ENCODE data around the gene SLC6A6. TPM values are rescaled to one million over a fixed set of nuclear protein-coding genes. Genes with fewer than 3 reads are reported as not detected.

Gene SLC6A6
- polyA plus RNA-seq (4.6 to 12.4 TPM (median 8.3 TPM) in 3 replicates), polyA minus RNA-seq (9.9 to 24.3 TPM (median 16.6 TPM) in 3 replicates)
- polyA plus RNA-seq (2011; ENCODE audit: low read depth) = 4.0 TPM
- polyA plus RNA-seq (2011; cell fraction: cytosol; rRNA removed) = 3.1 and 3.5 TPM in 2 replicates
- 18.1 and 18.8 TPM in 2 replicates for polyA plus RNA-seq (2011; cell fraction: nucleus; rRNA removed)
- polyA plus RNA-seq (2012; ENCODE audit: low replicate concordance) = 7.3 and 9.0 TPM in 2 replicates
- polyA minus RNA-seq (2011; cell fraction: cytosol; rRNA and poly(A)+ RNA removed) = 7.5 TPM
- polyA minus RNA-seq (2011; cell fraction: nucleus; rRNA and poly(A)+ RNA removed) = 14.5 and 19.1 TPM in 2 replicates

GRCh38 chr3:14402304-14402811 lies at the start of gene SLC6A6:
Gene SLC6A6, plus strand, starts transcription at chr3:14402606. Its CDS starts 41,029 bp downstream, at chr3:14443635.
- Histone ChIP-seq H3K9me1 (ENCODE audit: control insufficient read depth, extremely low read depth, insufficient read depth, low read length) (no peaks in the 10 kb centered on the region), H4K20me1 (ENCODE audit: control insufficient read depth, extremely low read depth, insufficient read depth, low read length) (peaks cover 4% of the 10 kb centered on the region), H3K9ac (ENCODE audit: control insufficient read depth, extremely low read depth, insufficient read depth, low read length) (peak within 1 kb of the TSS; percentile 86), H3K27ac (ENCODE audit: control insufficient read depth, insufficient read depth, low read length) (peak within 1 kb of the TSS; percentile 77), H3K4me3 (ENCODE audit: control insufficient read depth in 2 of 3, extremely low read depth in 1 of 3, insufficient read depth in 2 of 3, low read depth in 1 of 3, low read length in 3 of 3) (peak within 1 kb of the TSS; percentile 60 to 98 (median 79)), H3K9me3 (ENCODE audit: control insufficient read depth, low read depth, low read length) (no peaks in the 10 kb centered on the region), H3K4me1 (ENCODE audit: control insufficient read depth, extremely low read depth, insufficient read depth, low read length) (peaks cover 38% of the 10 kb centered on the region), H3K79me2 (ENCODE audit: control insufficient read depth, insufficient read depth, low read length) (peaks cover 38% of the 10 kb centered on the region), H3K27me3 (ENCODE audit: control insufficient read depth, extremely low read depth, insufficient read depth, low read length) (no peaks in the 10 kb centered on the region), H2AFZ (ENCODE audit: control insufficient read depth, low read length) (peak within 1 kb of the TSS; percentile 90), H3K4me2 (ENCODE audit: control insufficient read depth, extremely low read depth, insufficient read depth, low read depth, low read length) (peak within 1 kb of the TSS; percentile 100), H3K36me3 (ENCODE audit: control insufficient read depth in 2 of 2, extremely low read depth in 1 of 2, insufficient read depth in 2 of 2, low read length in 2 of 2) (peaks cover 0 to 3% of the 10 kb centered on the region in 2 experiments)
- no peak for FAIRE-seq
- TF ChIP-seq EZH2 (IDR thresholded peaks at IDR 0.05; ENCODE audit: low read length) (no peak), CTCF (optimal IDR thresholded peaks at IDR 0.05 in 1 of 3, IDR thresholded peaks at IDR 0.05 in 1 of 3, conservative IDR thresholded peaks at IDR 0.05 in 1 of 3; ENCODE audit: extremely low read depth in 1 of 3, insufficient read depth in 2 of 3, low read length in 3 of 3) (peak in 2 of 3 experiments; percentile 31 to 66)
- DNase-seq (ENCODE audit: low read depth, low spot score) = peak; percentile 89
- dilution Hi-C loops (cut with MboI; ENCODE audit: extremely low pct_ligation_motif_present, low sequenced_read_pairs) = no loop called here

- no peak overlapping the region for H3K9ac ChIP-seq (ENCODE audit: control insufficient read depth, extremely low read depth, insufficient read depth, low read length)
- no peak overlapping the region for H2AFZ ChIP-seq (ENCODE audit: control insufficient read depth, low read length)
- TF ChIP-seq EZH2 (IDR thresholded peaks at IDR 0.05; ENCODE audit: low read length) (no peak), CTCF (optimal IDR thresholded peaks at IDR 0.05 in 1 of 3, IDR thresholded peaks at IDR 0.05 in 1 of 3, conservative IDR thresholded peaks at IDR 0.05 in 1 of 3; ENCODE audit: extremely low read depth in 1 of 3, insufficient read depth in 2 of 3, low read length in 3 of 3) (no peak)
- no peaks in the 10 kb centered on the region for H3K36me3 ChIP-seq (ENCODE audit: control insufficient read depth in 2 of 2, extremely low read depth in 1 of 2, insufficient read depth in 2 of 2, low read length in 2 of 2)
- H3K4me3 ChIP-seq (ENCODE audit: control insufficient read depth in 2 of 3, extremely low read depth in 1 of 3, insufficient read depth in 2 of 3, low read depth in 1 of 3, low read length in 3 of 3) = no peak overlapping the region
- no peaks in the 10 kb centered on the region for H4K20me1 ChIP-seq (ENCODE audit: control insufficient read depth, extremely low read depth, insufficient read depth, low read length)
- H3K9me3 ChIP-seq (ENCODE audit: control insufficient read depth, low read depth, low read length) = no peaks in the 10 kb centered on the region
- DNase-seq (ENCODE audit: low read depth, low spot score) (no peak), FAIRE-seq (no peak)
- peaks cover 9% of the 10 kb centered on the region for H3K27me3 ChIP-seq (ENCODE audit: control insufficient read depth, extremely low read depth, insufficient read depth, low read length)
- H3K79me2 ChIP-seq (ENCODE audit: control insufficient read depth, insufficient read depth, low read length) = no peaks in the 10 kb centered on the region
- dilution Hi-C loops (cut with MboI; ENCODE audit: extremely low pct_ligation_motif_present, low sequenced_read_pairs) = no loop called here
- no peaks in the 10 kb centered on the region for H3K4me1 ChIP-seq (ENCODE audit: control insufficient read depth, extremely low read depth, insufficient read depth, low read length)
- H3K9me1 ChIP-seq (ENCODE audit: control insufficient read depth, extremely low read depth, insufficient read depth, low read length) = no peaks in the 10 kb centered on the region
- no peak overlapping the region for H3K27ac ChIP-seq (ENCODE audit: control insufficient read depth, insufficient read depth, low read length)
- no peak overlapping the region for H3K4me2 ChIP-seq (ENCODE audit: control insufficient read depth, extremely low read depth, insufficient read depth, low read depth, low read length)
These were observed 48.9 kb upstream of the SLC6A6 start for GRCh38 chr3:14353502-14353901.
